SK-N-SH treated with all-trans-retinoic acid at 6 μM for 48 hours (cell line): ENCODE results near the gene TBC1D26.
"Not testable (repeated sequence)": the region's sequence is repeated elsewhere in the genome, so short reads cannot be mapped to it uniquely, and the experiment has no call there.

Experiments used
- CREB5 ChIP-seq: fragments of 250-450 bp; sonication (Bioruptor Pico); IDR thresholded peaks from 2 replicates; pipeline ENCODE4 v1.5.1; 2020; ENCODE audit warnings: low read depth, mild to moderate bottlenecking, moderate library complexity
- CSDC2 ChIP-seq: fragments of 250-450 bp; sonication (Bioruptor Pico); IDR thresholded peaks from 2 replicates; pipeline ENCODE4 v1.5.0; 2020; ENCODE audit warnings: mild to moderate bottlenecking, moderate library complexity
- CSRNP3 ChIP-seq: fragments of 250-450 bp; sonication (Bioruptor Pico); IDR thresholded peaks from 2 replicates; pipeline ENCODE4 v1.5.1; 2021; ENCODE audit warnings: mild to moderate bottlenecking, moderate library complexity
- GLIS3 ChIP-seq: fragments of 250-450 bp; sonication (Bioruptor Pico); IDR thresholded peaks from 2 replicates; pipeline ENCODE4 v1.5.0; 2020; ENCODE audit warnings: mild to moderate bottlenecking, moderate library complexity
- ISL1 ChIP-seq: fragments of 250-450 bp; sonication (Bioruptor Pico); IDR thresholded peaks from 2 replicates; pipeline ENCODE4 v2.1.2; 2022; ENCODE audit warnings: mild to moderate bottlenecking, moderate library complexity
- PATZ1 ChIP-seq: fragments of 250-450 bp; sonication (Bioruptor Pico); IDR thresholded peaks from 2 replicates; pipeline ENCODE4 v1.8.0; 2020; ENCODE audit warnings: mild to moderate bottlenecking, moderate library complexity, borderline replicate concordance
- SNAI2 ChIP-seq: fragments of 250-450 bp; sonication (Bioruptor Pico); IDR thresholded peaks from 2 replicates; pipeline ENCODE4 v1.5.0; 2020; ENCODE audit warnings: mild to moderate bottlenecking, moderate library complexity
- TCF4 ChIP-seq: fragments of 250-450 bp; sonication (Bioruptor Pico); IDR thresholded peaks from 2 replicates; pipeline ENCODE4 v1.8.0; 2021; ENCODE audit warnings: mild to moderate bottlenecking, moderate library complexity, borderline replicate concordance
- TOX ChIP-seq: fragments of 250-450 bp; sonication (Bioruptor Pico); IDR thresholded peaks from 2 replicates; pipeline ENCODE4 v1.8.0; 2021; ENCODE audit warnings: mild to moderate bottlenecking, moderate library complexity, borderline replicate concordance
- TSHZ2 ChIP-seq: fragments of 250-450 bp; sonication (Bioruptor Pico); IDR thresholded peaks from 2 replicates; pipeline ENCODE4 v1.5.0; 2020; ENCODE audit warnings: mild to moderate bottlenecking, moderate library complexity
- ZFP3 ChIP-seq: fragments of 250-450 bp; sonication (Bioruptor Pico); IDR thresholded peaks from 2 replicates; pipeline ENCODE4 v1.5.0; 2020; ENCODE audit warnings: mild to moderate bottlenecking, moderate library complexity
- ZFP30 ChIP-seq: fragments of 450-650 bp; formaldehyde crosslinking; IDR thresholded peaks from 2 replicates; pipeline ENCODE4 v1.5.0; 2022; ENCODE audit warnings: mild to moderate bottlenecking, moderate library complexity
- ZNF8 ChIP-seq: fragments of 450-650 bp; formaldehyde crosslinking; IDR thresholded peaks from 2 replicates; pipeline ENCODE4 v1.5.0; 2020; ENCODE audit warnings: mild to moderate bottlenecking, moderate library complexity

- TF ChIP-seq PATZ1 (CRISPR knock-in tag); CREB5 (CRISPR knock-in tag); CSDC2 (CRISPR knock-in tag); ZFP30; ISL1 (CRISPR knock-in tag); ZNF8 (CRISPR knock-in tag); CSRNP3 (CRISPR knock-in tag); TOX (CRISPR knock-in tag); ZFP3 (CRISPR knock-in tag); TCF4; GLIS3; SNAI2; TSHZ2 (CRISPR knock-in tag): not testable (repeated sequence)
These were observed 1.2 kb downstream of the TBC1D26 start for GRCh38 chr17:15733174-15733789.
